WTC11 (cell line): ENCODE data around the gene GANAB.

Experiments
- AFF4 ChIP-seq: sonication (generic); formaldehyde crosslinking; IDR thresholded peaks from 2 replicates; pipeline ENCODE4 v1.8.1; 2023; ENCODE audit warnings: mild to moderate bottlenecking, missing genetic modification reagents, borderline replicate concordance
- ATF1 ChIP-seq: sonication (generic); formaldehyde crosslinking; IDR thresholded peaks from 2 replicates; pipeline ENCODE4 v1.8.1; 2023; ENCODE audit warnings: mild to moderate bottlenecking, moderate library complexity, missing genetic modification reagents
- CBFB ChIP-seq: sonication (generic); formaldehyde crosslinking; IDR thresholded peaks from 2 replicates; pipeline ENCODE4 v1.8.1; 2022; ENCODE audit warnings: mild to moderate bottlenecking, low read depth, missing genetic modification reagents
- CREM ChIP-seq: sonication (generic); formaldehyde crosslinking; IDR thresholded peaks from 2 replicates; pipeline ENCODE4 v1.8.1; 2022; ENCODE audit warnings: mild to moderate bottlenecking, missing genetic modification reagents, moderate library complexity
- CTCF ChIP-seq: fragments of 200-600 bp; IDR thresholded peaks from 2 replicates; pipeline ENCODE4 v1.8.0; 2022; ENCODE audit warnings: antibody characterized with exemption
- FOXK1 ChIP-seq: sonication (generic); formaldehyde crosslinking; IDR thresholded peaks from 2 replicates; pipeline ENCODE4 v1.8.0; 2022; ENCODE audit warnings: mild to moderate bottlenecking, moderate library complexity, missing genetic modification reagents
- NR2C2 ChIP-seq: sonication (generic); formaldehyde crosslinking; IDR thresholded peaks from 2 replicates; pipeline ENCODE4 v1.8.0; 2022; ENCODE audit warnings: mild to moderate bottlenecking, missing genetic modification reagents
- TEAD4 ChIP-seq: sonication (generic); formaldehyde crosslinking; IDR thresholded peaks from 2 replicates; pipeline ENCODE4 v1.8.0; 2022; ENCODE audit warnings: mild to moderate bottlenecking, missing genetic modification reagents
- TF ChIP-seq, protein P1 (sequence below): sonication (generic); formaldehyde crosslinking; conservative IDR thresholded peaks from 2 replicates; pipeline ENCODE4 v1.8.1; 2022; ENCODE audit warnings: mild to moderate bottlenecking, missing genetic modification reagents
- TF ChIP-seq, protein P2 (sequence below): sonication (generic); formaldehyde crosslinking; IDR thresholded peaks from 2 replicates; pipeline ENCODE4 v1.8.1; 2022; ENCODE audit warnings: missing genetic modification reagents, borderline replicate concordance
- TF ChIP-seq, protein P3 (sequence below): sonication (generic); formaldehyde crosslinking; IDR thresholded peaks from 2 replicates; pipeline ENCODE4 v1.8.0; 2022; ENCODE audit warnings: mild to moderate bottlenecking, missing genetic modification reagents
- TF ChIP-seq, protein P4 (sequence below): sonication (generic); formaldehyde crosslinking; IDR thresholded peaks from 2 replicates; pipeline ENCODE4 v1.8.1; 2023; ENCODE audit warnings: mild to moderate bottlenecking, moderate library complexity, missing genetic modification reagents
- TF ChIP-seq, protein P5 (sequence below): fragments of 250-450 bp; sonication (Bioruptor Pico); IDR thresholded peaks from 2 replicates; pipeline ENCODE4 v1.8.0; 2021; ENCODE audit warnings: mild to moderate bottlenecking

GRCh38 chr11:62580959-62581715 is 65.3 kb downstream of the GANAB start:
- TF ChIP-seq CTCF (no peak), TEAD4 (CRISPR knock-in tag) (no peak), ATF1 (CRISPR knock-in tag) (no peak), NR2C2 (CRISPR knock-in tag) (no peak), AFF4 (CRISPR knock-in tag) (no peak), CBFB (CRISPR knock-in tag) (no peak), CREM (CRISPR knock-in tag) (no peak), FOXK1 (CRISPR knock-in tag) (no peak)
- TF ChIP-seq, protein P1, sequence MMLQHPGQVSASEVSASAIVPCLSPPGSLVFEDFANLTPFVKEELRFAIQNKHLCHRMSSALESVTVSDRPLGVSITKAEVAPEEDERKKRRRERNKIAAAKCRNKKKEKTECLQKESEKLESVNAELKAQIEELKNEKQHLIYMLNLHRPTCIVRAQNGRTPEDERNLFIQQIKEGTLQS (CRISPR knock-in tag), result no peak
- TF ChIP-seq, protein P2, sequence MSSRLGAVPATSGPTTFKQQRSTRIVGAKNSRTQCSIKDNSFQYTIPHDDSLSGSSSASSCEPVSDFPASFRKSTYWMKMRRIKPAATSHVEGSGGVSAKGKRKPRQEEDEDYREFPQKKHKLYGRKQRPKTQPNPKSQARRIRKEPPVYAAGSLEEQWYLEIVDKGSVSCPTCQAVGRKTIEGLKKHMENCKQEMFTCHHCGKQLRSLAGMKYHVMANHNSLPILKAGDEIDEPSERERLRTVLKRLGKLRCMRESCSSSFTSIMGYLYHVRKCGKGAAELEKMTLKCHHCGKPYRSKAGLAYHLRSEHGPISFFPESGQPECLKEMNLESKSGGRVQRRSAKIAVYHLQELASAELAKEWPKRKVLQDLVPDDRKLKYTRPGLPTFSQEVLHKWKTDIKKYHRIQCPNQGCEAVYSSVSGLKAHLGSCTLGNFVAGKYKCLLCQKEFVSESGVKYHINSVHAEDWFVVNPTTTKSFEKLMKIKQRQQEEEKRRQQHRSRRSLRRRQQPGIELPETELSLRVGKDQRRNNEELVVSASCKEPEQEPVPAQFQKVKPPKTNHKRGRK, result no peak
- TF ChIP-seq, protein P3, sequence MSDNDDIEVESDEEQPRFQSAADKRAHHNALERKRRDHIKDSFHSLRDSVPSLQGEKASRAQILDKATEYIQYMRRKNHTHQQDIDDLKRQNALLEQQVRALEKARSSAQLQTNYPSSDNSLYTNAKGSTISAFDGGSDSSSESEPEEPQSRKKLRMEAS (CRISPR knock-in tag), result no peak
- TF ChIP-seq, protein P4, sequence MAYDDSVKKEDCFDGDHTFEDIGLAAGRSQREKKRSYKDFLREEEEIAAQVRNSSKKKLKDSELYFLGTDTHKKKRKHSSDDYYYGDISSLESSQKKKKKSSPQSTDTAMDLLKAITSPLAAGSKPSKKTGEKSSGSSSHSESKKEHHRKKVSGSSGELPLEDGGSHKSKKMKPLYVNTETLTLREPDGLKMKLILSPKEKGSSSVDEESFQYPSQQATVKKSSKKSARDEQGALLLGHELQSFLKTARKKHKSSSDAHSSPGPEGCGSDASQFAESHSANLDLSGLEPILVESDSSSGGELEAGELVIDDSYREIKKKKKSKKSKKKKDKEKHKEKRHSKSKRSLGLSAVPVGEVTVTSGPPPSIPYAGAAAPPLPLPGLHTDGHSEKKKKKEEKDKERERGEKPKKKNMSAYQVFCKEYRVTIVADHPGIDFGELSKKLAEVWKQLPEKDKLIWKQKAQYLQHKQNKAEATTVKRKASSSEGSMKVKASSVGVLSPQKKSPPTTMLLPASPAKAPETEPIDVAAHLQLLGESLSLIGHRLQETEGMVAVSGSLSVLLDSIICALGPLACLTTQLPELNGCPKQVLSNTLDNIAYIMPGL (CRISPR knock-in tag), result no peak
- TF ChIP-seq, protein P5, sequence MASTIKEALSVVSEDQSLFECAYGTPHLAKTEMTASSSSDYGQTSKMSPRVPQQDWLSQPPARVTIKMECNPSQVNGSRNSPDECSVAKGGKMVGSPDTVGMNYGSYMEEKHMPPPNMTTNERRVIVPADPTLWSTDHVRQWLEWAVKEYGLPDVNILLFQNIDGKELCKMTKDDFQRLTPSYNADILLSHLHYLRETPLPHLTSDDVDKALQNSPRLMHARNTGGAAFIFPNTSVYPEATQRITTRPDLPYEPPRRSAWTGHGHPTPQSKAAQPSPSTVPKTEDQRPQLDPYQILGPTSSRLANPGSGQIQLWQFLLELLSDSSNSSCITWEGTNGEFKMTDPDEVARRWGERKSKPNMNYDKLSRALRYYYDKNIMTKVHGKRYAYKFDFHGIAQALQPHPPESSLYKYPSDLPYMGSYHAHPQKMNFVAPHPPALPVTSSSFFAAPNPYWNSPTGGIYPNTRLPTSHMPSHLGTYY (CRISPR knock-in tag), result no peak
